Measurements from ENCODE around the gene LOXL4.
"Not testable (repeated sequence)": the region's sequence is repeated elsewhere in the genome, so short reads cannot be mapped to it uniquely, and the experiment has no call there.

LOXL4 gene

GRCh38 chr10:98244141-98244540, 23.9 kb downstream of the LOXL4 start:
- DNase-seq: no peak

- no peak for DNase-seq
These were observed 25.2 kb downstream of the LOXL4 start for GRCh38 chr10:98242823-98243222.

- no peak for DNase-seq
These were observed 27.5 kb downstream of the LOXL4 start for GRCh38 chr10:98240524-98240923.

GRCh38 chr10:98238391-98238790, 29.6 kb downstream of the LOXL4 start:
- DNase-seq: no peak

GRCh38 chr10:98236862-98237261, 31.1 kb downstream of the LOXL4 start:
- DNase-seq: no peak

- DNase-seq: no peak
These were observed 32.1 kb downstream of the LOXL4 start for GRCh38 chr10:98235846-98236245.

- no peak for DNase-seq
These were observed 36.6 kb downstream of the LOXL4 start for GRCh38 chr10:98231417-98231816.

- DNase-seq: not testable (repeated sequence)
These were observed 39.7 kb downstream of the LOXL4 start for GRCh38 chr10:98228266-98228665.

- DNase-seq: not testable (repeated sequence)
These were observed 40.3 kb downstream of the LOXL4 start for GRCh38 chr10:98227713-98228112.

- no peak for DNase-seq
These were observed 41.4 kb downstream of the LOXL4 start for GRCh38 chr10:98226508-98227144.

GRCh38 chr10:98224996-98225395, 43.0 kb downstream of the LOXL4 start:
- no peak for DNase-seq

- DNase-seq: no peak
These were observed 43.5 kb downstream of the LOXL4 start for GRCh38 chr10:98224509-98224908.

- DNase-seq: no peak
These were observed 44.1 kb downstream of the LOXL4 start for GRCh38 chr10:98223874-98224273.

GRCh38 chr10:98217801-98218200, 50.2 kb downstream of the LOXL4 start:
- no peak for DNase-seq

GRCh38 chr10:98215373-98215772, 52.6 kb downstream of the LOXL4 start:
- no peak for DNase-seq

GRCh38 chr10:98213740-98214139, 54.3 kb downstream of the LOXL4 start:
- no peak for DNase-seq

- no peak for DNase-seq
These were observed 55.8 kb downstream of the LOXL4 start for GRCh38 chr10:98212196-98212595.

- DNase-seq: no peak
These were observed 58.6 kb downstream of the LOXL4 start for GRCh38 chr10:98209441-98209840.

GRCh38 chr10:98208925-98209324, 59.1 kb downstream of the LOXL4 start:
- no peak for DNase-seq

- no peak for DNase-seq
These were observed 62.6 kb downstream of the LOXL4 start for GRCh38 chr10:98205351-98205750.

- no peak for DNase-seq
These were observed 65.6 kb downstream of the LOXL4 start for GRCh38 chr10:98202378-98202777.

GRCh38 chr10:98201760-98202159, 66.2 kb downstream of the LOXL4 start:
- DNase-seq: no peak
